Glutamatergic neuron (in vitro differentiated cells): ENCODE results near the gene RASL12. TPM values are rescaled to one million over a fixed set of nuclear protein-coding genes. Genes with fewer than 3 reads are reported as not detected.
"Not testable (repeated sequence)": the region's sequence is repeated elsewhere in the genome, so short reads cannot be mapped to it uniquely, and the experiment has no call there.

Experiments used
- DNase-seq: peaks from one replicate; pipeline ENCODE4 v3.0.0; 2022
- H3K27ac Mint-ChIP-seq: one replicate; pipeline ENCODE4 v1.8.0; 2020; ENCODE audit warnings: mild to moderate bottlenecking, mixed read lengths, inconsistent platforms; ENCODE audit not compliant: unreplicated experiment
- H3K27me3 Mint-ChIP-seq: one replicate; pipeline ENCODE4 v1.8.0; 2020; ENCODE audit warnings: mild to moderate bottlenecking, moderate library complexity, mixed read lengths, inconsistent platforms; ENCODE audit not compliant: unreplicated experiment
- H3K36me3 Mint-ChIP-seq: one replicate; pipeline ENCODE4 v1.8.0; 2020; ENCODE audit warnings: mild to moderate bottlenecking, mixed read lengths, inconsistent platforms; ENCODE audit not compliant: unreplicated experiment
- H3K4me1 Mint-ChIP-seq: one replicate; pipeline ENCODE4 v1.8.0; 2020; ENCODE audit warnings: mild to moderate bottlenecking, low read depth, mixed read lengths, inconsistent platforms; ENCODE audit not compliant: unreplicated experiment
- H3K4me3 Mint-ChIP-seq: one replicate; pipeline ENCODE4 v1.8.0; 2020; ENCODE audit warnings: mild to moderate bottlenecking, mixed read lengths, inconsistent platforms; ENCODE audit not compliant: unreplicated experiment
- H3K9me3 Mint-ChIP-seq: one replicate; pipeline ENCODE4 v1.8.0; 2020; ENCODE audit warnings: mild to moderate bottlenecking, moderate library complexity, mixed read lengths, inconsistent platforms; ENCODE audit not compliant: unreplicated experiment
- CTCF ChIP-seq: fragments of 200-600 bp; sonication (generic); IDR thresholded peaks from one replicate; pipeline ENCODE4 v1.5.0; 2021; ENCODE audit not compliant: partially characterized antibody, unreplicated experiment
- total RNA-seq: library from RNA; stranded (reverse); fragmentation: NEBNext Ultra II Directional; extraction: Animal tissue kit (Norgen Biotek cat#: 25700); gene quantifications from one replicate; pipeline ENCODE4 v1.2.1, GENCODE V29; 2021; ENCODE audit not compliant: unreplicated experiment

The RASL12 gene
- total RNA-seq, 1 donor from 2014 or later: 0.44 TPM

- peaks cover 42% of the 10 kb centered on the region for H3K4me1 Mint-ChIP-seq
- peak overlapping the region; percentile 71 for H3K4me3 Mint-ChIP-seq
- TF ChIP-seq CTCF: no peak
- H3K9me3 Mint-ChIP-seq: peaks cover 23% of the 10 kb centered on the region
- peaks cover 18% of the 10 kb centered on the region for H3K27me3 Mint-ChIP-seq
- peaks cover 6% of the 10 kb centered on the region for H3K36me3 Mint-ChIP-seq
- peak; percentile 97 for DNase-seq
- H3K27ac Mint-ChIP-seq: no peak overlapping the region
These were observed 18.4 kb downstream of the RASL12 start for GRCh38 chr15:65049418-65049840.

GRCh38 chr15:65048241-65048640, 19.6 kb downstream of the RASL12 start:
- no peak overlapping the region for H3K4me3 Mint-ChIP-seq
- H3K36me3 Mint-ChIP-seq: peaks cover 6% of the 10 kb centered on the region
- no peak overlapping the region for H3K27ac Mint-ChIP-seq
- H3K4me1 Mint-ChIP-seq: peaks cover 41% of the 10 kb centered on the region
- TF ChIP-seq CTCF: no peak
- H3K9me3 Mint-ChIP-seq: peaks cover 23% of the 10 kb centered on the region
- H3K27me3 Mint-ChIP-seq: peaks cover 18% of the 10 kb centered on the region
- DNase-seq: no peak

DNA sequence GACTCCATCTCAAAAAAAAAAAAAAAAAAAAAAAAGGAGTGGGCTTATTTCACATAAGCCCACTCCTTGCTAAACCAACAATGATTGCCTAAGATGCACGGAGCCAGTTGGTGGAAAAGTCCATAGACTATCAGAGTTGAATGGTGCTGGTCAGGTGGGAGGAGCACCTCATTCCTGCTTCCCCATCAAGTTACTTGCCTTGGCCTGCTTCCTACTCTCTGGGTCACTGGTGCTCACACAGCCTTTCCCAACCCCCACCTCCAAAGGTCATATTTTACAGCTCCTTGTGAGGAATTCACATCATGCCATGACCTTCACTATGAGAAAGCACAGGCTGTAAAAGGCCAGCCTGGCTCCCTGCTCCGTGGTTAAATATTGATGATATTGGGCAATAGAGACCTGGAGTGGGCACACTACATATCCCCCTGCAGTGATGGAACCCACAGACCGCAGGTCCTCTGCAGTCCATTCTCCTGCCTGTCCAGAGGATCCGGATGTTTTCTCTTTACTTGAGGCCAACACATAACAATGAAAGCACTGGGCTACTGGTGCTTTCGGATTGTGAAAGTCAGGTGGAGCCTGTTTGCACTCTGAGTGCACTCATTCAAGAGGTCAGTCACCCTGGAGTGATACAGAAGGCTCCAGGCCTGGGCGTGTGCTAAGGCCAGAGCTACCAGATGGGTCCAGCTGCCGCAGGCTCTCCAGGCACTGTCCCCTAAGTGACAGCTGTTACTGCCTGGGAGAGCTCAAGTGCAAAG, 22.9 kb downstream of the RASL12 start, which contains the start of gene SLC51B:
Gene SLC51B, plus strand, starts transcription at position 664 of the 758 bp plus-strand sequence. CDS start 4,618 bp downstream, outside the sequence.
- peaks cover 18% of the 10 kb centered on the region for H3K9me3 Mint-ChIP-seq
- peaks cover 6% of the 10 kb centered on the region for H3K36me3 Mint-ChIP-seq
- DNase-seq: peak; percentile 88
- peaks cover 35% of the 10 kb centered on the region for H3K4me1 Mint-ChIP-seq
- H3K27ac Mint-ChIP-seq: peak within 1 kb of the TSS; percentile 97
- peak within 1 kb of the TSS; percentile 67 for H3K4me3 Mint-ChIP-seq
- no peak for TF ChIP-seq CTCF
- peaks cover 21% of the 10 kb centered on the region for H3K27me3 Mint-ChIP-seq

GRCh38 chr15:65044218-65044617, 23.6 kb downstream of the RASL12 start:
- Mint-ChIP-seq H3K9me3 (peaks cover 18% of the 10 kb centered on the region), H3K4me1 (peaks cover 28% of the 10 kb centered on the region), H3K27me3 (peaks cover 21% of the 10 kb centered on the region)
- not testable (repeated sequence) for H3K4me3 Mint-ChIP-seq, H3K27ac Mint-ChIP-seq, H3K36me3 Mint-ChIP-seq, DNase-seq

GRCh38 chr15:65042776-65043327, 24.9 kb downstream of the RASL12 start:
- Mint-ChIP-seq H3K4me3 (no peak overlapping the region), H3K36me3 (peaks cover 6% of the 10 kb centered on the region), H3K27ac (no peak overlapping the region), H3K4me1 (peaks cover 19% of the 10 kb centered on the region), H3K9me3 (peaks cover 16% of the 10 kb centered on the region), H3K27me3 (peaks cover 21% of the 10 kb centered on the region)
- no peak for DNase-seq
- no peak for TF ChIP-seq CTCF
